K562 (cell line): ENCODE data around the gene TOM1. TPM values are rescaled to one million over a fixed set of nuclear protein-coding genes. Genes with fewer than 3 reads are reported as not detected.

Experiments used
- ATAC-seq: fragments of 200-7000 bp; cut with Tn5 transposase; 3 replicates; pipeline ENCODE4 v1.9.1; 2020; ENCODE audit warnings: moderate library complexity
- BruUV-seq: library from RNA; stranded (reverse); fragments of 400-500 nt; replicated peaks from 2 replicates; lab custom pipeline; 2021; lab: Mats Ljungman, UMichigan
- CTCF ChIA-PET: fragments of 300-600 bp; formaldehyde crosslinking; extraction: SDS; loops from one replicate; lab custom pipeline; 2021; ENCODE audit warnings: low intra/inter-chr PET ratio; lab: Yijun Ruan, JAX
- POLR2A ChIA-PET: fragments of 300-600, 350-650 bp; sonication (Branson Sonifier 250); formaldehyde crosslinking; extraction: SDS; loops from one replicate; lab custom pipeline; 2021; ENCODE audit warnings: antibody characterized with exemption, inconsistent platforms; lab: Yijun Ruan, JAX
- DNase-seq, 4 experiments: peaks; one replicate each; pipeline versions ENCODE4 v3.0.0 to v3.0.0-alpha.2; 2011 to 2018; ENCODE audit warnings: low spot score in 3 of 4, mixed read lengths in 3 of 4; ENCODE audit errors: extremely low read depth in 1 of 4
- FAIRE-seq: peaks from 2 replicates; lab custom pipeline; 2011; peaks lifted over from hg19 to GRCh38; lab: Jason Lieb, UNC
- H2AFZ ChIP-seq: 2 replicates; pipeline ENCODE4 v1.6.0; 2011; ENCODE audit warnings: low read depth, low read length, control low read depth, inconsistent platforms
- H3K27ac ChIP-seq: fragments of 200-600 bp; 3 replicates; pipeline ENCODE4 v1.8.0; 2011; ENCODE audit warnings: low read depth, mild to moderate bottlenecking, control low read depth, inconsistent platforms, low read length, moderate library complexity, mixed read lengths; ENCODE audit errors: extremely low read depth
- H3K27me3 ChIP-seq, 2 experiments: fragments of 300-600 bp in 1 of 2; 2 replicates in 1 of 2; 3 replicates in 1 of 2; pipeline versions ENCODE4 v1.6.0 to v1.8.0; 2011; ENCODE audit warnings: inconsistent platforms in 2 of 2, low read length in 2 of 2, mild to moderate bottlenecking in 1 of 2, mixed read lengths in 1 of 2, moderate library complexity in 1 of 2; ENCODE audit not compliant: control insufficient read depth in 2 of 2, insufficient read depth in 2 of 2
- H3K36me3 ChIP-seq: fragments of 300-600 bp; 3 replicates; pipeline ENCODE4 v1.8.0; 2011; ENCODE audit warnings: mild to moderate bottlenecking, low read length, inconsistent platforms; ENCODE audit not compliant: control insufficient read depth, insufficient read depth
- H3K4me1 ChIP-seq, 2 experiments: fragments of 200-600 bp in 1 of 2; replicated peaks in 1 of 2; 2 replicates in 1 of 2; 3 replicates in 1 of 2; pipeline versions ENCODE4 v1.5.1 to v1.8.0; 2011; ENCODE audit warnings: inconsistent platforms in 2 of 2, low read length in 2 of 2, mild to moderate bottlenecking in 1 of 2, mixed read lengths in 1 of 2, moderate library complexity in 1 of 2; ENCODE audit not compliant: control insufficient read depth in 2 of 2, insufficient read depth in 2 of 2
- H3K4me2 ChIP-seq: 2 replicates; pipeline ENCODE4 v1.6.1; 2011; ENCODE audit warnings: low read length, control low read depth, inconsistent platforms, mixed read lengths; ENCODE audit not compliant: insufficient read depth
- H3K4me3 ChIP-seq: fragments of 200-600 bp; sonication (generic), shearing (Covaris generic); 2 replicates; pipeline ENCODE4 v1.5.1; 2016; ENCODE audit warnings: control low read depth, inconsistent platforms
- H3K79me2 ChIP-seq: fragments of 200-600 bp; 3 replicates; pipeline ENCODE4 v1.8.0; 2011; ENCODE audit warnings: low read length, inconsistent platforms; ENCODE audit not compliant: control insufficient read depth, insufficient read depth
- H3K9ac ChIP-seq, 2 experiments: 2 replicates each; pipeline versions ENCODE4 v1.6.0 to v1.6.1; 2011; ENCODE audit warnings: low read depth in 2 of 2, low read length in 2 of 2, control low read depth in 1 of 2, inconsistent platforms in 1 of 2, mild to moderate bottlenecking in 1 of 2, mixed read lengths in 1 of 2; ENCODE audit not compliant: insufficient read depth in 1 of 2
- H3K9me1 ChIP-seq: one replicate; pipeline ENCODE4 v1.6.0; 2011; ENCODE audit warnings: inconsistent platforms, mild to moderate bottlenecking, low read length, moderate library complexity; ENCODE audit not compliant: control insufficient read depth, insufficient read depth
- H3K9me3 ChIP-seq: replicated peaks from 2 replicates; pipeline ENCODE4 v1.5.1; 2011; ENCODE audit warnings: low read depth, low read length, inconsistent platforms; ENCODE audit not compliant: control insufficient read depth, insufficient read depth
- H4K20me1 ChIP-seq: replicated peaks from 2 replicates; pipeline ENCODE4 v1.6.1; 2011; ENCODE audit warnings: low read length, inconsistent platforms, mixed read lengths; ENCODE audit not compliant: control insufficient read depth, insufficient read depth
- HDAC2 ChIP-seq: fragments of 450-650 bp; IDR thresholded peaks from 2 replicates; pipeline ENCODE4 v1.6.1; 2016; ENCODE audit warnings: mild to moderate bottlenecking
- MTA2 ChIP-seq: fragments of 450-650 bp; IDR thresholded peaks from 2 replicates; pipeline ENCODE4 v1.6.1; 2016; ENCODE audit warnings: low read depth
- POLR3G ChIP-seq: IDR thresholded peaks from 2 replicates; pipeline ENCODE4 v1.6.1; 2011; ENCODE audit not compliant: insufficient read length, insufficient replicate concordance; ENCODE audit errors: extremely low read depth
- RERE ChIP-seq: sonication (generic); formaldehyde crosslinking; IDR thresholded peaks from 2 replicates; pipeline ENCODE4 v1.8.0; 2023; ENCODE audit warnings: missing genetic modification reagents, mild to moderate bottlenecking, borderline replicate concordance
- SMARCB1 ChIP-seq: IDR thresholded peaks from 2 replicates; pipeline ENCODE4 v1.6.1; 2011; ENCODE audit warnings: improper control_type of control experiment, low read depth; ENCODE audit not compliant: insufficient read length
- SMARCE1 ChIP-seq: fragments of 450-650 bp; IDR thresholded peaks from 2 replicates; pipeline ENCODE4 v1.7.1; 2016; ENCODE audit warnings: mild to moderate bottlenecking
- ZNF212 ChIP-seq: fragments of 450-650 bp; formaldehyde crosslinking; IDR thresholded peaks from 2 replicates; pipeline ENCODE4 v1.4.0; 2020; ENCODE audit warnings: mild to moderate bottlenecking
- ZNF551 ChIP-seq: fragments of 250-450 bp; sonication (Bioruptor Pico); IDR thresholded peaks from 2 replicates; pipeline ENCODE4 v1.5.0; 2021; ENCODE audit warnings: mild to moderate bottlenecking, moderate library complexity
- WGBS: fragments of 100-300 bp; shearing (Covaris generic); methylation state at CpG from one replicate; pipeline ENCODE4 v1.1.6; 2016; ENCODE audit warnings: low coverage, mixed read lengths; ENCODE audit not compliant: insufficient coverage; ENCODE audit errors: missing lambda C conversion rate; 5-methylcytosine and 5-hydroxymethylcytosine counted together
- in situ Hi-C: fragments of 300-500 bp; cut with MboI; formaldehyde crosslinking; loops from 4 replicates; pipeline ENCODE4 v1.15.0; 2018; ENCODE audit warnings: inconsistent platforms, mixed read lengths
- intact Hi-C: fragments of 100-400 bp; cut with micrococcal nuclease; formaldehyde crosslinking; loops from 2 replicates; pipeline ENCODE4 v1.14.2; 2022
- polyA plus RNA-seq, 8 experiments: library from polyadenylated mRNA; depleted of rRNA in 4 of 8; stranded (reverse) in 5 of 8; unstranded in 3 of 8; fragments of >200 nt; fragmentation: Nextera tagmentation in 2 of 8; fragmentation: Illumina TruSeq in 1 of 8; extraction: Ambion mirVana in 2 of 8; extraction: Trizol in 1 of 8; gene quantifications; 2 replicates each; pipeline versions ENCODE4 v1.2.1 to v1.2.3, GENCODE V29; 2011 to 2014; ENCODE audit warnings: inconsistent platforms in 1 of 8, missing spikeins in 1 of 8
- total RNA-seq, 7 experiments: library from RNA; depleted of rRNA in 6 of 7; stranded (reverse); fragments of >200 nt in 6 of 7; fragmentation: Illumina TruSeq in 2 of 7; extraction: Trizol in 2 of 7; gene quantifications; 2 replicates each; pipeline versions ENCODE4 v1.2.1 to v1.2.3, GENCODE V29; 2011 to 2021; ENCODE audit warnings: low replicate concordance in 1 of 7
- TF ChIP-seq, protein P1 (sequence below): fragments of 150-350 bp; conservative IDR thresholded peaks from 2 replicates; pipeline ENCODE4 v1.6.1; 2014; ENCODE audit warnings: low read length
- TF ChIP-seq, protein P2 (sequence below): fragments of 450-650 bp; formaldehyde crosslinking; IDR thresholded peaks from 2 replicates; pipeline ENCODE4 v1.4.0; 2022; ENCODE audit warnings: missing genetic modification characterization

TOM1 gene
- total and polyA plus RNA-seq, 9 of the 15 experiments (the other 6 are each of a cell fraction or from before 2014, with no cell fraction given): 0.64 to 20.6 (median 12.0) TPM

DNA sequence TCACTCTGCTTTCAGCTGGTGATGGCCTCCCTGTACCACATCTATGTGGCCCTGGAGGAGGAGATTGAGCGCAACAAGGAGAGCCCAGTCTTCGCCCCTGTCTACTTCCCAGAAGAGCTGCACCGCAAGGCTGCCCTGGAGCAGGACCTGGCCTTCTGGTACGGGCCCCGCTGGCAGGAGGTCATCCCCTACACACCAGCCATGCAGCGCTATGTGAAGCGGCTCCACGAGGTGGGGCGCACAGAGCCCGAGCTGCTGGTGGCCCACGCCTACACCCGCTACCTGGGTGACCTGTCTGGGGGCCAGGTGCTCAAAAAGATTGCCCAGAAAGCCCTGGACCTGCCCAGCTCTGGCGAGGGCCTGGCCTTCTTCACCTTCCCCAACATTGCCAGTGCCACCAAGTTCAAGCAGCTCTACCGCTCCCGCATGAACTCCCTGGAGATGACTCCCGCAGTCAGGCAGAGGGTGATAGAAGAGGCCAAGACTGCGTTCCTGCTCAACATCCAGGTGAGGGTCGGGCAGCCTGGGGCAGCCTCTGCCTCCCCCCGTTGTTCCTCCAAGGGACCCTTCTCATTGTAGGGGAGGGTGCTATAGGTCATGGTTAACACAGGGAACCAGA is 87.1 kb downstream of the TOM1 start:
- DNase-seq (no peak), ATAC-seq (no peak), FAIRE-seq (no peak)
- ChIA-PET CTCF (no interaction called here), POLR2A (interaction anchor here (0.7 to 3.6 kb wide), 4 partner anchors 8 to 16 kb away, joined by 3 to 14 read pairs (median 5); no protein-coding TSS in a partner anchor)
- no peak overlapping the region for H3K9ac ChIP-seq
- no peak overlapping the region for H3K4me2 ChIP-seq
- no peak overlapping the region for H2AFZ ChIP-seq
- WGBS: 62% methylated on average over 15 of the region's 19 CpGs
- in situ Hi-C loops (no loop called here), intact Hi-C loops (no loop called here)
- H3K27ac ChIP-seq: no peak overlapping the region
- no peak overlapping the region for H3K4me3 ChIP-seq
- H3K36me3 ChIP-seq: no peaks in the 10 kb centered on the region
- no peaks in the 10 kb centered on the region for H4K20me1 ChIP-seq
- no TSS peak for BruUV-seq
- peaks cover 0 to 7% of the 10 kb centered on the region in 2 experiments; a peak in 3 of 5 replicates for H3K4me1 ChIP-seq
- H3K79me2 ChIP-seq: no peaks in the 10 kb centered on the region
- H3K9me3 ChIP-seq: no peaks in the 10 kb centered on the region
- no peaks in the 10 kb centered on the region for H3K27me3 ChIP-seq
- no peaks in the 10 kb centered on the region for H3K9me1 ChIP-seq
- TF ChIP-seq RERE (CRISPR knock-in tag) (no peak), POLR3G (no peak), ZNF551 (CRISPR knock-in tag) (no peak), MTA2 (no peak), SMARCE1 (no peak), ZNF212 (CRISPR knock-in tag) (no peak), SMARCB1 (no peak), HDAC2 (no peak)
- TF ChIP-seq, protein P1, sequence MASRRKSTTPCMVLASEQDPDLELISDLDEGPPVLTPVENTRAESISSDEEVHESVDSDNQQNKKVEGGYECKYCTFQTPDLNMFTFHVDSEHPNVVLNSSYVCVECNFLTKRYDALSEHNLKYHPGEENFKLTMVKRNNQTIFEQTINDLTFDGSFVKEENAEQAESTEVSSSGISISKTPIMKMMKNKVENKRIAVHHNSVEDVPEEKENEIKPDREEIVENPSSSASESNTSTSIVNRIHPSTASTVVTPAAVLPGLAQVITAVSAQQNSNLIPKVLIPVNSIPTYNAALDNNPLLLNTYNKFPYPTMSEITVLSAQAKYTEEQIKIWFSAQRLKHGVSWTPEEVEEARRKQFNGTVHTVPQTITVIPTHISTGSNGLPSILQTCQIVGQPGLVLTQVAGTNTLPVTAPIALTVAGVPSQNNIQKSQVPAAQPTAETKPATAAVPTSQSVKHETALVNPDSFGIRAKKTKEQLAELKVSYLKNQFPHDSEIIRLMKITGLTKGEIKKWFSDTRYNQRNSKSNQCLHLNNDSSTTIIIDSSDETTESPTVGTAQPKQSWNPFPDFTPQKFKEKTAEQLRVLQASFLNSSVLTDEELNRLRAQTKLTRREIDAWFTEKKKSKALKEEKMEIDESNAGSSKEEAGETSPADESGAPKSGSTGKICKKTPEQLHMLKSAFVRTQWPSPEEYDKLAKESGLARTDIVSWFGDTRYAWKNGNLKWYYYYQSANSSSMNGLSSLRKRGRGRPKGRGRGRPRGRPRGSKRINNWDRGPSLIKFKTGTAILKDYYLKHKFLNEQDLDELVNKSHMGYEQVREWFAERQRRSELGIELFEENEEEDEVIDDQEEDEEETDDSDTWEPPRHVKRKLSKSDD: no peak
- TF ChIP-seq, protein P2, sequence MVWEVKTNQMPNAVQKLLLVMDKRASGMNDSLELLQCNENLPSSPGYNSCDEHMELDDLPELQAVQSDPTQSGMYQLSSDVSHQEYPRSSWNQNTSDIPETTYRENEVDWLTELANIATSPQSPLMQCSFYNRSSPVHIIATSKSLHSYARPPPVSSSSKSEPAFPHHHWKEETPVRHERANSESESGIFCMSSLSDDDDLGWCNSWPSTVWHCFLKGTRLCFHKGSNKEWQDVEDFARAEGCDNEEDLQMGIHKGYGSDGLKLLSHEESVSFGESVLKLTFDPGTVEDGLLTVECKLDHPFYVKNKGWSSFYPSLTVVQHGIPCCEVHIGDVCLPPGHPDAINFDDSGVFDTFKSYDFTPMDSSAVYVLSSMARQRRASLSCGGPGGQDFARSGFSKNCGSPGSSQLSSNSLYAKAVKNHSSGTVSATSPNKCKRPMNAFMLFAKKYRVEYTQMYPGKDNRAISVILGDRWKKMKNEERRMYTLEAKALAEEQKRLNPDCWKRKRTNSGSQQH (CRISPR knock-in tag): no peak
